PC-9 (cell line): ENCODE measurements around the gene ANKS1B. TPM values are rescaled to one million over a fixed set of nuclear protein-coding genes. Genes with fewer than 3 reads are reported as not detected.

ENCODE experiments used
- BruUV-seq: library from RNA; stranded (reverse); fragments of 400-500 nt; replicated peaks from 2 replicates; lab custom pipeline; 2021; lab: Mats Ljungman, UMichigan
- CTCF ChIA-PET: fragments of 300-600 bp; sonication (Branson Sonifier 250); formaldehyde crosslinking; loops from one replicate; lab custom pipeline; 2022; ENCODE audit warnings: antibody characterized with exemption; lab: Charles Lee
- POLR2A ChIA-PET: fragments of 300-600 bp; sonication (Branson Sonifier 250); formaldehyde crosslinking; loops from one replicate; lab custom pipeline; 2022; ENCODE audit warnings: antibody characterized with exemption; ENCODE audit not compliant: unreplicated experiment; lab: Charles Lee
- DNase-seq, 2 experiments: peaks; one replicate each; pipeline versions ENCODE4 v3.0.0 to v3.0.0-alpha.2; 2015 to 2022; ENCODE audit warnings: mixed read lengths in 1 of 2
- H2AFZ ChIP-seq: fragments of 200-600 bp; sonication (generic); 2 replicates; pipeline ENCODE4 v1.8.1; 2017; ENCODE audit warnings: antibody characterized with exemption
- H3F3A ChIP-seq: fragments of 200-600 bp; sonication (generic); 2 replicates; pipeline ENCODE4 v1.8.1; 2017; ENCODE audit warnings: antibody characterized with exemption, mild to moderate bottlenecking, low read depth; ENCODE audit not compliant: insufficient read depth
- H3K27ac ChIP-seq: fragments of 200-600 bp; sonication (generic); 2 replicates; pipeline ENCODE4 v1.6.1; 2016; ENCODE audit warnings: mixed run types
- H3K27me3 ChIP-seq: fragments of 200-600 bp; sonication (generic); 2 replicates; pipeline ENCODE4 v1.6.1; 2016; ENCODE audit warnings: low read depth, mixed run types; ENCODE audit not compliant: insufficient read depth
- H3K36me3 ChIP-seq: fragments of 200-600 bp; sonication (generic); 2 replicates; pipeline ENCODE4 v1.6.1; 2016; ENCODE audit warnings: low read depth, mixed run types
- H3K4me1 ChIP-seq: fragments of 200-600 bp; sonication (generic); replicated peaks from 2 replicates; pipeline ENCODE4 v1.6.1; 2016; ENCODE audit warnings: mixed run types; ENCODE audit not compliant: insufficient read depth
- H3K4me2 ChIP-seq: fragments of 200-600 bp; sonication (generic); 2 replicates; pipeline ENCODE4 v1.6.1; 2017; ENCODE audit warnings: mixed run types
- H3K4me3 ChIP-seq: fragments of 200-600 bp; sonication (generic); 2 replicates; pipeline ENCODE4 v1.6.1; 2016; ENCODE audit warnings: mixed run types
- H3K79me2 ChIP-seq: fragments of 200-600 bp; sonication (generic); 2 replicates; pipeline ENCODE4 v1.6.1; 2017; ENCODE audit warnings: low read depth, mixed run types
- H3K9me2 ChIP-seq: fragments of 200-600 bp; sonication (generic); 2 replicates; pipeline ENCODE4 v1.8.1; 2017; ENCODE audit warnings: mild to moderate bottlenecking; ENCODE audit not compliant: insufficient read depth
- H3K9me3 ChIP-seq: fragments of 200-600 bp; sonication (generic); 2 replicates; pipeline ENCODE4 v1.8.1; 2016; ENCODE audit warnings: low read depth; ENCODE audit not compliant: insufficient read depth
- H4K20me1 ChIP-seq: fragments of 200-600 bp; sonication (generic); 2 replicates; pipeline ENCODE4 v1.8.1; 2017; ENCODE audit not compliant: insufficient read depth
- EZH2 ChIP-seq: fragments of 200-600 bp; sonication (generic); IDR thresholded peaks from 2 replicates; pipeline ENCODE4 v1.8.0; 2017; ENCODE audit warnings: antibody characterized with exemption, low read depth
- intact Hi-C: fragments of 100-400 bp; cut with micrococcal nuclease; formaldehyde crosslinking; loops from one replicate; pipeline ENCODE4 v1.10.0; 2022; ENCODE audit not compliant: unreplicated experiment
- total RNA-seq: library from RNA; stranded (reverse); gene quantifications from 2 replicates; pipeline ENCODE4 v1.2.3, GENCODE V29; 2021
- TF ChIP-seq, protein P1 (sequence below): fragments of 200-600 bp; sonication (generic); conservative IDR thresholded peaks from 2 replicates; pipeline ENCODE4 v1.6.1; 2017; ENCODE audit warnings: mixed run types, antibody characterized with exemption, mild to moderate bottlenecking, moderate library complexity

The ANKS1B gene
- total RNA-seq, 1 experiment from 2014 or later: not detected

- CTCF ChIA-PET: no interaction called here
- intact Hi-C loops: no loop called here
- no peaks in the 10 kb centered on the region for H3K27me3 ChIP-seq
These were observed 1264.9 kb downstream of the ANKS1B start for GRCh38 chr12:98719515-98720504.

DNA sequence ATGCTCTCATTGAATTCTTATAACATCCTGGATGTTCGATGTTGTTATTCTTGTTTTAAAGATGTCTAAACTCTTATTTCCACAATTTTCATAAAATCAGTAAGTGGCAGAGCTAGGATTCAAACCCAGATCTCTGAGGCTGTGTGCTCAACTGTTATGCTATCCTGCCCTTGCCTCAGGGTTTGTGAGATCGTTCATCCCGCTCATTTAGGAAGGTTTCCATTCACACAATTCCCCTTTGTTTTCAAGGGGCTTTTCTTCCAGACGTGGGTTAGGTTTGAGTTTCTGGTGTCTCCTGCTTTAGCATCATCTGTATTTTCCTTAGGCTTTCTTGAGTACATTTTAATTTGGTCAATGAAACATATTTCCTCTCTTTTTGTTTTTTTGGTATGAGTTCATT lies 1270.3 kb downstream of the ANKS1B start:
- ChIA-PET POLR2A (no interaction called here), CTCF (no interaction called here)
- no peaks in the 10 kb centered on the region for H3K9me3 ChIP-seq
- H3K9me2 ChIP-seq: no peaks in the 10 kb centered on the region
- H3F3A ChIP-seq: no peaks in the 10 kb centered on the region
- no peak overlapping the region for H2AFZ ChIP-seq
- H3K27me3 ChIP-seq: no peaks in the 10 kb centered on the region
- DNase-seq: no peak
- no peak for TF ChIP-seq EZH2
- TF ChIP-seq, protein P1, sequence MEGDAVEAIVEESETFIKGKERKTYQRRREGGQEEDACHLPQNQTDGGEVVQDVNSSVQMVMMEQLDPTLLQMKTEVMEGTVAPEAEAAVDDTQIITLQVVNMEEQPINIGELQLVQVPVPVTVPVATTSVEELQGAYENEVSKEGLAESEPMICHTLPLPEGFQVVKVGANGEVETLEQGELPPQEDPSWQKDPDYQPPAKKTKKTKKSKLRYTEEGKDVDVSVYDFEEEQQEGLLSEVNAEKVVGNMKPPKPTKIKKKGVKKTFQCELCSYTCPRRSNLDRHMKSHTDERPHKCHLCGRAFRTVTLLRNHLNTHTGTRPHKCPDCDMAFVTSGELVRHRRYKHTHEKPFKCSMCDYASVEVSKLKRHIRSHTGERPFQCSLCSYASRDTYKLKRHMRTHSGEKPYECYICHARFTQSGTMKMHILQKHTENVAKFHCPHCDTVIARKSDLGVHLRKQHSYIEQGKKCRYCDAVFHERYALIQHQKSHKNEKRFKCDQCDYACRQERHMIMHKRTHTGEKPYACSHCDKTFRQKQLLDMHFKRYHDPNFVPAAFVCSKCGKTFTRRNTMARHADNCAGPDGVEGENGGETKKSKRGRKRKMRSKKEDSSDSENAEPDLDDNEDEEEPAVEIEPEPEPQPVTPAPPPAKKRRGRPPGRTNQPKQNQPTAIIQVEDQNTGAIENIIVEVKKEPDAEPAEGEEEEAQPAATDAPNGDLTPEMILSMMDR: no peak
- H3K79me2 ChIP-seq: no peaks in the 10 kb centered on the region
- H3K36me3 ChIP-seq: no peaks in the 10 kb centered on the region
- H3K4me2 ChIP-seq: no peak overlapping the region
- intact Hi-C loops: no loop called here
- no peaks in the 10 kb centered on the region; the same call in 1 of the 2 replicates for H4K20me1 ChIP-seq
- H3K4me3 ChIP-seq: no peak overlapping the region
- no peak overlapping the region for H3K27ac ChIP-seq
- H3K4me1 ChIP-seq: no peaks in the 10 kb centered on the region
- no TSS peak for BruUV-seq

More at GRCh38 chr12:98719515-98720504, 1264.9 kb downstream of the ANKS1B start:
- no TSS peak for BruUV-seq
- POLR2A ChIA-PET: no interaction called here
- Histone ChIP-seq H3K4me2 (no peak overlapping the region), H2AFZ (no peak overlapping the region), H3F3A (no peaks in the 10 kb centered on the region), H3K4me1 (no peaks in the 10 kb centered on the region), H3K9me3 (no peaks in the 10 kb centered on the region), H4K20me1 (no peaks in the 10 kb centered on the region; the same call in 1 of the 2 replicates), H3K4me3 (no peak overlapping the region), H3K27ac (no peak overlapping the region), H3K36me3 (no peaks in the 10 kb centered on the region), H3K9me2 (no peaks in the 10 kb centered on the region), H3K79me2 (no peaks in the 10 kb centered on the region)
- DNase-seq: no peak
- no peak for TF ChIP-seq EZH2
- TF ChIP-seq, protein P1: no peak

- H3K36me3 ChIP-seq: no peaks in the 10 kb centered on the region
- H3K4me2 ChIP-seq: no peak overlapping the region
- H3K9me2 ChIP-seq: no peaks in the 10 kb centered on the region
- H3K4me3 ChIP-seq: no peak overlapping the region
- no peaks in the 10 kb centered on the region for H3K79me2 ChIP-seq
- no peaks in the 10 kb centered on the region for H3F3A ChIP-seq
- no peaks in the 10 kb centered on the region for H3K4me1 ChIP-seq
- no peak for DNase-seq
- POLR2A ChIA-PET: no interaction called here
- no TSS peak for BruUV-seq
- intact Hi-C loops: no loop called here
- CTCF ChIA-PET: no interaction called here
- TF ChIP-seq EZH2: no peak
- H3K27ac ChIP-seq: no peak overlapping the region
- H3K9me3 ChIP-seq: no peaks in the 10 kb centered on the region
- H3K27me3 ChIP-seq: no peaks in the 10 kb centered on the region
- H4K20me1 ChIP-seq: no peaks in the 10 kb centered on the region
- H2AFZ ChIP-seq: no peak overlapping the region
These were observed 1275.7 kb downstream of the ANKS1B start for GRCh38 chr12:98709022-98709421.
